GM19324 (cell line): ENCODE measurements around the gene RIMS4.

Source experiments
- ATAC-seq: cut with Tn5 transposase; IDR thresholded peaks from one replicate; pipeline ENCODE4 v1.9.1; 2021; ENCODE audit warnings: mild to moderate bottlenecking, moderate library complexity; ENCODE audit not compliant: unreplicated experiment, low FRiP score

RIMS4 gene

GRCh38 chr20:44743916-44744655, 66.3 kb downstream of the RIMS4 start:
- ATAC-seq = no peak

GRCh38 chr20:44743080-44743701, 67.2 kb downstream of the RIMS4 start:
- no peak for ATAC-seq

GRCh38 chr20:44742304-44743079, 67.9 kb downstream of the RIMS4 start:
- ATAC-seq = no peak

- ATAC-seq = no peak
Measured at GRCh38 chr20:44739942-44740341, 70.4 kb downstream of the RIMS4 start.

- no peak for ATAC-seq
Measured at GRCh38 chr20:44738813-44739477, 71.4 kb downstream of the RIMS4 start.

GRCh38 chr20:44737116-44737515, 73.2 kb downstream of the RIMS4 start:
- no peak for ATAC-seq

- ATAC-seq = no peak
Measured at GRCh38 chr20:44736170-44737021, 74.0 kb downstream of the RIMS4 start.

GRCh38 chr20:44735816-44736169, 74.6 kb downstream of the RIMS4 start:
- ATAC-seq = no peak

GRCh38 chr20:44734938-44735337, 75.4 kb downstream of the RIMS4 start:
- no peak for ATAC-seq

- no peak for ATAC-seq
Measured at GRCh38 chr20:44733341-44734069, 76.8 kb downstream of the RIMS4 start.

- no peak for ATAC-seq
Measured at GRCh38 chr20:44732327-44732726, 78.0 kb downstream of the RIMS4 start.

GRCh38 chr20:44731657-44732056, 78.7 kb downstream of the RIMS4 start:
- no peak for ATAC-seq

GRCh38 chr20:44730441-44730840, 79.9 kb downstream of the RIMS4 start:
- no peak for ATAC-seq

GRCh38 chr20:44728801-44729443, 81.4 kb downstream of the RIMS4 start:
- ATAC-seq = no peak

- no peak for ATAC-seq
Measured at GRCh38 chr20:44727651-44728050, 82.7 kb downstream of the RIMS4 start.

- no peak for ATAC-seq
Measured at GRCh38 chr20:44727039-44727438, 83.3 kb downstream of the RIMS4 start.

- no peak for ATAC-seq
Measured at GRCh38 chr20:44725837-44726236, 84.5 kb downstream of the RIMS4 start.

- ATAC-seq = no peak
Measured at GRCh38 chr20:44724423-44725091, 85.8 kb downstream of the RIMS4 start.
